Measurements from ENCODE around the gene STK39. TPM values are rescaled to one million over a fixed set of nuclear protein-coding genes. Genes with fewer than 3 reads are reported as not detected.

STK39 gene
- total RNA-seq, 3 donors from 2014 or later, result 16.4 to 22.9 (median 19.2) TPM

GRCh38 chr2:168203762-168204693 is 43.4 kb downstream of the STK39 start:
- TF ChIP-seq CTCF (IDR thresholded peaks at IDR 0.05), result no peak
- TF ChIP-seq POLR2A (IDR thresholded peaks at IDR 0.05), result no peak
- TF ChIP-seq POLR2AphosphoS5 (IDR thresholded peaks at IDR 0.05), result no peak
- H3K27me3 ChIP-seq, result no peaks in the 10 kb centered on the region
- intact Hi-C loops (cut with DNase I; ENCODE audit: low total_unique reads), result no loop called here
- H3K36me3 ChIP-seq, result no peaks in the 10 kb centered on the region
- no peak overlapping the region for H3K4me3 ChIP-seq
- H3K27ac ChIP-seq, result no peak overlapping the region
- H3K4me1 ChIP-seq, result peaks cover 0 to 7% of the 10 kb centered on the region in 2 donors
- no peak for DNase-seq (ENCODE audit: low spot score in 2 of 2)
- H3K9me3 ChIP-seq, result no peaks in the 10 kb centered on the region

DNA sequence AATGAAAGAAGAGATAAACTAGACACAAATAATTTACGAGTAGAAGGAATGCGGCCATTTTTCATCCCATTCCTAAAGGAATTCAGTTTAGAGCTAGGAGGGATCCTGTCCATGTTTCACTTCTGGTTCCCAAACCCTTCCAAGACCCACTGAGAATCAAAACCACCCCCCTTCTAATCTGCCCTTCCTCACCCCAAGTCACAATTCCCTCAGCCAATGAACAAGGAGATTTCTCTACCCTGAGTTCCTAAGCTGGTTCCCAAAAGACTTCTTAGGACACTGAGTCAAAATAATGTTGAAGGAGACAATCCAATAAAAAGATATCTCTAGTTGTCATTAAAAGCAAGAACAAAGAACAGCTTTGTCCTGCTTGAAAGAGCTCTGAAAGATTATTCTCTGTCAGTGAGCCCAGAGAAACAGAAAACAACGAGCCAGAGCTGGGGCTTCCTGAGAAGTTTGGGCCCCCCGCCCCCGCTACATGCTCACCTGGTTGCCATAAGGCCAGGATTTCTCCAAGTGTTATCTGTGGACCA is 45.7 kb downstream of the STK39 start:
- DNase-seq (ENCODE audit: low spot score in 2 of 2), result no peak
- intact Hi-C loops (cut with DNase I; ENCODE audit: low total_unique reads), result no loop called here
- Histone ChIP-seq H3K27me3 (no peaks in the 10 kb centered on the region), H3K9me3 (no peaks in the 10 kb centered on the region), H3K36me3 (no peaks in the 10 kb centered on the region), H3K4me1 (peaks cover 0 to 7% of the 10 kb centered on the region in 2 donors), H3K4me3 (no peak overlapping the region), H3K27ac (no peak overlapping the region)
- no peak for TF ChIP-seq POLR2A (IDR thresholded peaks at IDR 0.05)

- no peak for TF ChIP-seq POLR2AphosphoS5 (IDR thresholded peaks at IDR 0.05)
- TF ChIP-seq CTCF (IDR thresholded peaks at IDR 0.05), result no peak
- no peak for TF ChIP-seq POLR2A (IDR thresholded peaks at IDR 0.05)
- Histone ChIP-seq H3K4me3 (no peak overlapping the region), H3K9me3 (no peaks in the 10 kb centered on the region), H3K4me1 (peaks cover 0 to 7% of the 10 kb centered on the region in 2 donors), H3K27me3 (no peaks in the 10 kb centered on the region), H3K36me3 (no peaks in the 10 kb centered on the region), H3K27ac (no peak overlapping the region)
- intact Hi-C loops (cut with DNase I; ENCODE audit: low total_unique reads), result no loop called here
- DNase-seq (ENCODE audit: low spot score in 2 of 2), result no peak
These were observed 46.3 kb downstream of the STK39 start for GRCh38 chr2:168200930-168201583.

GRCh38 chr2:168198476-168199207 is 48.8 kb downstream of the STK39 start:
- no peaks in the 10 kb centered on the region for H3K27me3 ChIP-seq

More at GRCh38 chr2:168198476-168199207, 48.8 kb downstream of the STK39 start:
- DNase-seq (ENCODE audit: low spot score in 2 of 2), result no peak
- Histone ChIP-seq H3K4me1 (peaks cover 0 to 7% of the 10 kb centered on the region in 2 donors), H3K27ac (no peak overlapping the region), H3K4me3 (no peak overlapping the region), H3K36me3 (no peaks in the 10 kb centered on the region), H3K9me3 (no peaks in the 10 kb centered on the region)
- intact Hi-C loops (cut with DNase I; ENCODE audit: low total_unique reads), result no loop called here
- TF ChIP-seq POLR2AphosphoS5 (IDR thresholded peaks at IDR 0.05), result no peak
- no peak for TF ChIP-seq CTCF (IDR thresholded peaks at IDR 0.05)
- no peak for TF ChIP-seq POLR2A (IDR thresholded peaks at IDR 0.05)
